CD4-positive, alpha-beta T cell treated with Interleukin-6 at 100 ng/mL for 8 hours (primary cell): Measurements from ENCODE around the gene DCAF5.
"Not testable (repeated sequence)": the region's sequence is repeated elsewhere in the genome, so short reads cannot be mapped to it uniquely, and the experiment has no call there.

ENCODE experiments used
- DNase-seq: peaks from one replicate; pipeline ENCODE4 v3.0.0-alpha.2; 2020; ENCODE audit warnings: mixed read lengths, low spot score

The DCAF5 gene

DNA sequence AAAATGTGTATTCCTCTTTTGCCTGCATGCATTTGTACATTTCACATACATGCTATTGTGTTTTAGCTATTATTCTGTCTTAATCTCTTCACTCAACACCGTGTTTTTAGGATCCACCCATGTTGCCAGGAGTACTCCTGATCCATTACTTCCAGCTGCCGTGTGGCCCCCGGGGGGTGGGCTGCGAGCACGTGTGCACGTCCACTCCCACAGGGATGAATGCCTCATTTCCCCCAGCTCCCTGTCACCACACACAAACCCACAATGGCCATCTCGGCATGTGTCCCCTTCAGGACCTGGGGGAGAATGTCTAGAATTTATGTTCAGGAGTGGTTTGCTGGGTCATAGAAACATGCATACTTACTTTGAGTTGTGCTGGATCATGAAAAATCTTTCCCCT lies 111.1 kb downstream of the DCAF5 start:
- no peak for DNase-seq

DNA sequence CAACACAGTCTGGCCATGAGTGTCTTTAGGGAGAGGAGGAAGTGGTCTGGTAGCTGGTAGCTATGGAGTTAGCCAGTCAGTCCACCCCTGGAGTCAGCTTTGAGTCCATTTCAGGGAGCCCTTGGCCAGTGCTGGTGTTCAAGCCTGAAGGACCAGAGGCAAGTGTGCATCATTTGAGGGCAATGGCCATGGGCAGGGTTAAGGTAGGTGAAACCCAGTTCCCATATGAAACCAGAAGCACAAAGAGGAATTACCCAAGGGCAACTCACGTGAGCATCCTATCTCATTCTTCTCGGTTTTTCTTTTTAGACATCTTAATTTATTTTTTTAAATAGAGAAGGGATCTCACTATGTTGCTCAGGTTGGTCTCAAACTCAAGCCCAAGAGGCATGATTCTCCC lies 112.6 kb downstream of the DCAF5 start:
- no peak for DNase-seq

GRCh38 chr14:69039288-69039628 lies 113.7 kb downstream of the DCAF5 start:
- DNase-seq, result no peak

DNA sequence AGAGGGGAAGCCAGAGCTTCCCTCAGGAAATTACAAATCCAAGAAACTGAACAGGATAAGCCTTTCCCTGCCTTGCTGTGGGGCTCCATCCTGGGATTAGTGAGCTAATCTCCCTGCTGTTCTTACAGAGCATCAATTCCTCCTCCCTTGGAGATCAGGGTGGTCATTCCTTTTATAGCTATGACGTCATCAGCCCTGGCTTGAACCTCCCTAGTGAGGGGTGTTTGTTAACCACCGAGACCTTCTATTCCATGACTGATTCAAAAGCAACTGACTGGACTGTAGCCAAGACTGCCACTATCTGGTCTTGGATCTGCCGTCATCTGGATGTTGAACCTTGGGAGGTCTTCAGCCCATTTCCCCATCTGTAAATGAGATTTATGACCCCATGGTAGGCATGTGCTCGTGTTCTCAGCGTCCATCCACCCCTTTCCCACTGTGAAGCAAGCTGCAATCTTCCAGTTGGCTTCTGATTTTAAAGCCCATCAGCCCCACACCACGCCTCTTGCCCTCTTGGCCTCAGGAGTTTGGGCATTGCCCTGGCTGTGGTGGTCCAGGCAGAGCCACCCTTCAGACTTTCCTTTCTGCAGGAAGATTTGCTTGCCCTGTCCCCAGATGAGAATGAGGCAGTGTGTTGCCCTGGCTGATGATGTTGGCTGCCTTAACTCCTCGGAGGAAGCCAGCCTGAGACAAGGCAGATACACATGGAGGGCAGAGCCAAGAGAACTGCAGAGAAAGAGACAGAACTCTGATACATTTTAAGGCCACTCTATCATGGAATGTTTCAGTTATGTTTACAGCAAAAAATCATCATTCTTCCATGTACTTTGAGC lies 114.2 kb downstream of the DCAF5 start:
- DNase-seq, result no peak

DNA sequence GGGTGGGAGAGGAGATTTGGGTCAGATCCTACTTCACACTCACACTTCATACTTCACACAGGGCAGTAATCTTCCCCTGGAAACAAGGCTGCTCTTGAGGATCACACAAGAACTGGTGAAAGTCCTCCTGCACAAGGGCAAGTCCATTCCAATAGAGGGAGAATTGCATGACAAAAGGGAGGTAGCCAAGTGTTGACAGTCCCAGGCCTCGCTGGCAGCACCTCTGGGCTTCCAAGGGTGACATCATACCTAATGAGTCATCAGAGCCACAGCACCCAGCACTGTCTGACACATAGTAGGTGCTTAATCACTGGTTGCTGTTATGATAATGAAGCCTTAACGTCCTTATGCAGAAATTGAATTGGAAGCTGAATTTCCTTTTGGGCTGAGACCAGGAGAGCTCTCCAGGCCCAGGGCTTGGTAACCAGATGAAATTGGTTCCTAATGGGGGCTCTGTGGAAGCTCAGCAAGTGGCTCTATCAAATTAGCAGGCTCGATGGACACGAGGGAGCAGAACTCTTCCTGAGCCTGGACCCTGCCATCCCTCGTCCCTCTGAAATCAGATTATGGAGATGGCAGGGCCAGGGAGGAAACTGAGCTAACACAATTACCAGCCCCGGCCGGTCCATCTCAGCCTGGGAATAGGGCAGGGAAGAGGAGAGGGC lies 115.0 kb downstream of the DCAF5 start:
- DNase-seq, result no peak

DNA sequence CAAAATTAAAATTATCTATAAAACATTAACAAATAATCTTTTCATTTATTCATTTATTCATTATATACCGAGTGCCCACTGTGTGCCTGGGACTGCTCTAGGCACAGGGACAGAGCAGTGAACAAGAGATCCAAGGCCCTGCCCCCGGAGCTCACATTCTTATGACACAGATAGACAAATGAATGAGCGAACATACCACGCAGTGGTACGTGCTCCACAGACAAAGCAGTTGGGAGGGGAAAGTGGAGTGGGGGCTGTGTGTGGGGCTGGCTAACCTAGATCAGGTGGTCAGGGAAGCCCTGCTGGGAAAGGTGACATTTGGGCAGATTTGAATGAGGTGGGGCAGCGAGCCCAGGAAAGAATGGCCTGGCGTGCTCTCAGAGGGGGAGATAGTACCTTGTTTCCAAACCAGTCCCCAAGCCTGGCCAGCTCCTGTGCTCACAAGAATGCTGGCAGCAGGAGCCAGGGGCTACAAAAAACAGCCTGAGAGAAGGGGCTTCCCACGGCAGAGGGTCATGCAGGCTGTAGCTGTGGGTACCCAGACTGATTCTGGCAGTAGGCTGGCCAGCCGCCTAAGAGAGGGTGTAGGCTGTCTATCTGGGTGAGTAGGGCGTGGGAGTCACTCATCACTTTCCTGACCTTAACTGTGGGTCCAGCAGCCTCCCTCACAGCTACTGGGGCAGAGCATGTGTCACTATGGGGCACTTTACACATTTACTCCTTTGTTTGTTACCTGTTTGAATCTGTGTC lies 116.0 kb downstream of the DCAF5 start:
- no peak for DNase-seq

GRCh38 chr14:69034612-69035262 lies 118.2 kb downstream of the DCAF5 start:
- DNase-seq, result no peak

DNA sequence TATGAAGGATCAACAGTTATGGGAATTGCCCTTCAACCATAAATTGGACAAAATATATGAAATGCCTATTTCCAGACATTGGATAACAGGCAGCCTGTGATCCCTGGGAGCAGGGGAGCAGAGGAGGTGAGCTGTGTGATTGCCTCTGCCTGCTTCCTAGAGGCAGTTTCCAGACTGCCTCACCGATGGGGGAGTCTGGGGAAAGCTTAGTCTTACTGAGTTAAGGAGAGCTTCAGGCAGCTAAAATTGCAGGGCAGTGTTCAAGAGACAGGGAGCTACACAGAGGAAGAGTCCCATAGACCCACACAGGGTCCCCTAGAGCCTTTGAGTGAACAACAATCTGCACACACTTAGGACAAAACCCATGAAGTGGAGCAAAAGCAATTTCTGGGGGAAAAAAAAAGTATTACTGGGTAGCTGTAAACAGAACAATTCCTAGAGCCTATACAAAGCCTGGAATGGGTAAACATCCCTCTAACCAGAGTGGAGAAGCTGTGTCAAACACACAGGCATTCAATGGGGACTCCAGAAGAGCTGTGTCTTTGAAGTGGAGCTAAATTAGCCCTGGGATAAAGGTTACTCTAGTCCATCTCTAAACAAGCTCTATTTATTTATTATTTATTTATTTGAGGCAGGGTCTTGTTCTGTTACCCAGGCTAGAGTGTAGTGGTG lies 125.5 kb downstream of the DCAF5 start:
- DNase-seq, result no peak

DNA sequence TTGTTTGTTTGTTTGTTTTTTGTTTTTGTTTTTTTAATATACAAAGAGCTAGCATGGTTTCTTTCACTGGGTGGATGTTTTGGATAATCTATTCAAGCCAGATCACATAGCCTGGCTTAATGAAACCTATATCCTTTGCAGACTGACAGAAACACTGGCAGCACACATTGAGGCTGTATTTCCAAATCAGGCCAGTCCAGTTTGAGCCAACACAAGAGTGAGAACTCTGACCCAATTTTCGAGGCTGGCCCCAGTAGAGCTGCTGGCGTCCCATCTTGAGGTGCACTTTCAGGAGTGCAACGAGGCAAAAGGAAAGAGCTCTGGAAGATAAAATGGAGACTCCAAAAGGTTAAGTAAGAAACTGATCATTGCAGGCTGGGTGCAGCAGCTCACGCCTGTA lies 129.9 kb downstream of the DCAF5 start:
- DNase-seq, result no peak

DNA sequence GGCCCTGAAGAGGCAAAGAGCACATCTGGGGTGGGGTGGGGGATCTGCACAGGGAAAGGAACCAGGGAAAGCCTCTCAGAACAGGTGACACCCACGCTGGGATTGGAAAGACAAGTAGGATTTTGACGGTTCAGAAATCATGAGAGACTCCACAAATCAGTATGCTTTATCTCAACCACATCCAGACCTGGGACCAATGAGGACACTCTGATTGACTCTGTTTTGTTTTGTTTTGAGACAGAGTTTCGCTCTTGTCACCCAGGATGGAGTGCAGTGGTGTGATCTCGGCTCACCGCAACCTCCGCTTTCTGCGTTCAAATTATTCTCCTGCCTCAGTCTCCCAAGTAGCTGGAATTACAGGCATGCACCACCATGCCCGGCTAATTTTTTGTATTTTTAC lies 130.8 kb downstream of the DCAF5 start:
- DNase-seq, result not testable (repeated sequence)

GRCh38 chr14:69017706-69018105 lies 135.2 kb downstream of the DCAF5 start:
- no peak for DNase-seq

DNA sequence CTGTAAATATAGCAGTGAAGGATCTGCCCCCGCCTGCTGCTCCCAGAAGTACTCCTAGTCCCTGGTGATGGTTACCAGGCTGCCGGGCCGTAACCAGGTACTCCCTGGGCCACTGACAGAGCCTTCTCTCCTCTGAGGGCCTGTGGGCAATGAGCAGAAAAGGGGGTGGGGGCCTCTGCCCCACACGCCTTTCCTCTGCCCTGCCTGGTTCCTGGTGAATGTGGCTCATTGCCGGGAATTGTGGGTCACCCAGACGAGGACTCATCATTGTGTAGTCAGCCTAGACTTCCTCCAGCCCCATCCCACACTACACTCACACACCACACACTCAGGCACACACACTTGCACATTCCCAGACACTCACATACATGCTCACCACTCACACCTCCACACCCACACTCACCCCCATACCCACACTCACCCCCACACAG lies 138.1 kb downstream of the DCAF5 start:
- no peak for DNase-seq

DNA sequence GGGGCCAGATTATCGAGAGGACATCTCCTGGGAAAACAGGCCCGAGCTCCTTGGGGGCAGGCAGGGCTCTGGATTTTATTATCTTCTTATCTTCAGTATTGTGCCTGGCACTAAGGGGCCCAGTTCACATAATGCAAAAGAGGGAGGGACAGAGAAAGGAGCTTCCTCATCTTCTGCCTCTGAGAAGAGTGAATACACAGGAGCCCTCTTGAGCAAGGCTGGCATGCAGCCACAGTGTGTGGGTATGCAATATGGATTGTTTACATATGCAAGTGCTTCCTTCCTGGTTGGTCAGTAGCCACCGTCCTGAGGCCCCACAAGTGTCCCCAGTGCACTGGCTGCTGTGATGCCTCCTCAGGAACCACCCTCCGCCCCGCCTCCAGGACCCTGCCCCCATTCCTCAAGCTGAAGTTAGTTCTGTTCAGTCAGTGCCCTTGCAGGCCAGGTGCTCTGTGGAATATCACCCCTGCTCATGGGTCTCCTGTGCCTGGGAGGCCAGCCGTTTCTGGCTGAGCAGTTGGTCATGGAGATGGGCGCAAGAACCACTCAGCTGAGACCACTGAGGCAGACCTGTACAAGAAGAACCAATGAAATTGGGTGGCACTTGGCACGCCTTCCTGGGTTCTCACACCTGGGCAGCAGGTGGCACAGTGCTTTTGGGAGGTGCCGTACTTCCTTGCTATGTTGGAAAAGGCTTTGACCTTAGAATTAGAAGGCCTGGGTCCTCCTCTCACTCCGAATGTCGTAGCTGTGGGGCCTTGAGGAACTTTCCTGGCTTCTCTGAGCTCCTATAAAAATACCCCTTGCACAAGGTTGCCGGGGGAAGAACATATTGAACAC lies 138.8 kb downstream of the DCAF5 start:
- DNase-seq, result no peak

DNA sequence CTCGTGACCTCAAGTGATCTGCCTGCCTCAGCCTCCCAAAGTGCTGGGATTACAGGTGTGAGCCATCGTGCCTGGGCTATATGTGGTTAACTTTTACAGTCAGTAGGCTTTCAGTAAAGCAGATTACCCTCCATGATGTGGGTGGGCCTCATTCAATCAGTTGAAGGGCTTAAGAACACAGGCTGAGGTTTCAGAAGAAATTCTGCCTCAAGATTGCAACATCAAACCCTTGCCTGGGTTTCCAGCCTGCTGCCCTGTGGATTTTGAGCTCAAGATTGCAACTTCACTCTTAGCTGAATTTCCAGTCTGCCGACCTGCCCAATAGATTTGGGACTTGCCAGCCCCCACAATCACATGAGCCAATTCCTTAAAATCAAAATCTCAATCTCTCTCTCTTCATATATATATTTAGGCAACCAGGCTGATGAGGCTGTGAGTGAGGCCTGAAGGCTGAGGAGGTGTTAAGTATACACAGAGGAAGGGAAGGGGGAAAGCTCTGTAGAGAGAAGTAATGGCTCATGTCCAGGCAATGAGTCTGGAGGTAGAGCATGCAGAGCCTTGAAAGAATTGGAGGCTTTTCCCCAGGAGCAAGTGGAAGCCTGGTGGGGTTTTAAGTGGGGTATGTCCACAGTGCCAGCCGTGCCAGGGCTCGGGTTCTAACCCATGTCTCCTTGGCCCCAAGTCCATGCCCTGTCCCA lies 140.5 kb downstream of the DCAF5 start:
- DNase-seq, result no peak

DNA sequence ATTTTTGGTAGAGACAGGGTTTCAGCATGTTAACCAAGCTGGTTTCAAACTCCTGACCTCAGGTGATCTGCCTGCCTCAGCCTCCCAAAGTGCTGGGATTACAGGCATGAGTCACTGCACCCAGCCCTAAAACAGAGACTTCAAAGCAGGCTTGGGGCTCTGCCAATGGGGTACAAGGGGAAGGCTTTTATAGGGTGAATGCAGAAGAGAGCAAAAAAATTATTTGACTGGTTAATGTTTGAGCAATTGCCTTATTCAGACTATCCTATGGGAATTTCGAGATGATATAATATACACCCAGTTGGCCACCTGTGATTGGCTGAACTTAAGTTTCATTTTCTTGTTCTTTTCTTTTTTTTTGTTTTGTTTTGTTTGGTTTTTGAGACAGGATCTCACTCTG lies 142.3 kb downstream of the DCAF5 start:
- no peak for DNase-seq

DNA sequence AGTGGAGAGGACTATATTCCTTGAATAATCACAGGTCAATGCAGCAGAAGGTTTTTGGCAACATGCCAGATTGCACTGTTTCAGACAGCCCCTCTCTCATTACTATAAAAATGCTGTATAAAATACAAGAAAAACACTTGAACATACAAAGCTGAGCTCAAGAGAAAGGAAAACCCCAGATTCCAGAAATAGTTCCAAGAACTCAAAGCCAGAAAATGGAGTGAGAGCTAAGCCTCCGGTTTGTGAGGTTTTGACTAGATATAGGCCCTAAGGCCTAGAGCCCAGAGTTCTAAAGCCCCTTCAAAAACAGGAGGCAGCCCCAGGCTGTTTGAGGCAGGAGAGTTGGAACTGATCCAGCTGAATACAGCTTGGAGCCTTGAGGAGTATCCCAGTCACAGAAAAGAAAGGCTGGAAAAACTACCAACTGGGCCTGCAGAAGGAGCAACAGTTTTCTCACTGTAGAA lies 144.5 kb downstream of the DCAF5 start:
- no peak for DNase-seq

DNA sequence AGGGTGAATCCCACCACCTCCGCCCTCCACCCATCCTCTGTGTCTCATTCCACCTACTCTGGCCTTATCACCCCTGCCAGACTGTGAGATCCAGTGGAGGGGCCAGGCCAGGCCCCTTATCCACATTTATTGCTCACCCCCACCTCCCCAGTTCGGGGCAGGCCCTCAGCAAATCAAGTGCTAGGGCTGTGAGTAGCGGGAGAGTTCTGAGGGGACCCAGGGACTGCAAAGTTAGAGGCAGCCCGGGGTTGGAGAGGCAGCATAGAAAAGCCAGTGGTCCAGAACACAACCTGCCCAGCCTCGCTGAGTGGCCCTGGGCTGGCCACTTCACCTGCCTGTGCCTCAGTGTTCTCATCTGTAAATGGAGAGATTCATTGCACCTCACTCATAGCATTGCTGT lies 146.6 kb downstream of the DCAF5 start:
- DNase-seq, result no peak

- DNase-seq, result no peak
Measured at GRCh38 chr14:69005432-69006148, 147.3 kb downstream of the DCAF5 start.

- no peak for DNase-seq
Measured at GRCh38 chr14:69004731-69005431, 148.0 kb downstream of the DCAF5 start.
